HepG2 (cell line): Measurements from ENCODE around the gene OR1I1. TPM values are rescaled to one million over a fixed set of nuclear protein-coding genes. Genes with fewer than 3 reads are reported as not detected.

ENCODE experiments used
- AHR ChIP-seq: IDR thresholded peaks from 2 replicates; pipeline ENCODE4 v1.6.1; 2018; ENCODE audit warnings: missing genetic modification reagents, missing compliant biosample characterization
- ARHGAP35 ChIP-seq: sonication (generic); formaldehyde crosslinking; IDR thresholded peaks from 2 replicates; pipeline ENCODE4 v1.9.0; 2022; ENCODE audit warnings: mild to moderate bottlenecking, inconsistent platforms, moderate library complexity, missing genetic modification reagents, borderline replicate concordance
- HMGXB4 ChIP-seq, 2 experiments: sonication (generic) in 1 of 2; formaldehyde crosslinking in 1 of 2; IDR thresholded peaks; 2 replicates each; pipeline versions ENCODE4 v1.4.0 to v1.6.1; 2018 to 2020; ENCODE audit warnings: missing genetic modification reagents in 2 of 2, borderline replicate concordance in 1 of 2, low read depth in 1 of 2, mild to moderate bottlenecking in 1 of 2, missing biosample characterization in 1 of 2
- IKZF4 ChIP-seq: sonication (generic); formaldehyde crosslinking; IDR thresholded peaks from 2 replicates; pipeline ENCODE4 v1.5.1; 2020; ENCODE audit warnings: borderline replicate concordance, mild to moderate bottlenecking, low read depth, missing genetic modification reagents; ENCODE audit errors: not compliant biosample characterization
- MAX ChIP-seq: IDR thresholded peaks from 2 replicates; pipeline ENCODE4 v1.6.1; 2012; ENCODE audit warnings: inconsistent platforms
- MZF1 ChIP-seq: sonication (generic); formaldehyde crosslinking; IDR thresholded peaks from 2 replicates; pipeline ENCODE4 v1.8.1; 2023; ENCODE audit warnings: mild to moderate bottlenecking, missing genetic modification reagents, borderline replicate concordance
- POLR2G ChIP-seq: fragments of 200-400 bp; formaldehyde crosslinking; IDR thresholded peaks from 2 replicates; pipeline ENCODE4 v1.6.1; 2018; ENCODE audit warnings: mild to moderate bottlenecking, low read depth, low read length, moderate library complexity
- RBFOX2 ChIP-seq: fragments of 200-400 bp; formaldehyde crosslinking; IDR thresholded peaks from 2 replicates; pipeline ENCODE4 v1.6.1; 2017; ENCODE audit warnings: low read depth, mild to moderate bottlenecking, low read length
- RORA ChIP-seq: sonication (generic); formaldehyde crosslinking; IDR thresholded peaks from 2 replicates; pipeline ENCODE4 v1.5.0; 2020; ENCODE audit warnings: mild to moderate bottlenecking, missing genetic modification reagents, moderate library complexity
- SETDB1 ChIP-seq: sonication (generic); formaldehyde crosslinking; IDR thresholded peaks from 2 replicates; pipeline ENCODE4 v1.5.1; 2020; ENCODE audit warnings: missing genetic modification reagents, mild to moderate bottlenecking, borderline replicate concordance
- TBP ChIP-seq: sonication (generic); formaldehyde crosslinking; IDR thresholded peaks from 2 replicates; pipeline ENCODE4 v1.5.0; 2020; ENCODE audit warnings: missing genetic modification reagents
- YY1 ChIP-seq: IDR thresholded peaks from 2 replicates; pipeline ENCODE4 v1.6.1; 2011; ENCODE audit warnings: low read length, low read depth, moderate library complexity, mild to moderate bottlenecking; ENCODE audit not compliant: insufficient read depth, insufficient replicate concordance
- ZBTB14 ChIP-seq: sonication (generic); formaldehyde crosslinking; IDR thresholded peaks from 2 replicates; pipeline ENCODE4 v1.4.0; 2020; ENCODE audit warnings: missing genetic modification reagents
- ZFY ChIP-seq: sonication (generic); formaldehyde crosslinking; IDR thresholded peaks from 2 replicates; pipeline ENCODE4 v1.4.0; 2020; ENCODE audit warnings: missing genetic modification reagents
- ZNF143 ChIP-seq: sonication (generic); formaldehyde crosslinking; IDR thresholded peaks from 2 replicates; pipeline ENCODE4 v1.4.0; 2020; ENCODE audit warnings: missing genetic modification reagents
- ZNF251 ChIP-seq: sonication (generic); formaldehyde crosslinking; IDR thresholded peaks from 2 replicates; pipeline ENCODE4 v1.9.0; 2021; ENCODE audit warnings: mild to moderate bottlenecking, missing genetic modification reagents
- polyA plus RNA-seq, 8 experiments: library from polyadenylated mRNA; depleted of rRNA in 3 of 8; stranded (reverse) in 7 of 8; unstranded in 1 of 8; fragments of >200 nt; fragmentation: Illumina TruSeq in 4 of 8; extraction: Trizol in 4 of 8; gene quantifications; 2 replicates each; pipeline versions ENCODE4 v1.2.1 to v1.2.3, GENCODE V29; 2011 to 2016; ENCODE audit warnings: low read depth in 4 of 8, missing spikeins in 1 of 8, mixed read lengths in 1 of 8; ENCODE audit not compliant: insufficient read depth in 1 of 8
- total RNA-seq, 5 experiments: library from RNA; depleted of rRNA; stranded (reverse); fragments of >200 nt; fragmentation: Illumina TruSeq; extraction: Trizol; gene quantifications; 2 replicates each; pipeline ENCODE4 v1.2.3, GENCODE V29; 2016; ENCODE audit warnings: low read depth in 1 of 5
- TF ChIP-seq, protein P1 (sequence below): sonication (generic); formaldehyde crosslinking; IDR thresholded peaks from 2 replicates; pipeline ENCODE4 v1.4.0; 2020; ENCODE audit warnings: mild to moderate bottlenecking, missing genetic modification reagents
- TF ChIP-seq, protein P2 (sequence below), 2 experiments: sonication (generic) in 1 of 2; formaldehyde crosslinking in 1 of 2; IDR thresholded peaks; 2 replicates each; pipeline versions ENCODE4 v1.5.1 to v1.6.1; 2011 to 2020; ENCODE audit warnings: borderline replicate concordance in 1 of 2, low read depth in 1 of 2, low read length in 1 of 2, mild to moderate bottlenecking in 1 of 2, missing genetic modification reagents in 1 of 2, moderate library complexity in 1 of 2
- TF ChIP-seq, protein P3 (sequence below): IDR thresholded peaks from 2 replicates; pipeline ENCODE4 v1.6.1; 2016; ENCODE audit warnings: mild to moderate bottlenecking

The OR1I1 gene
- total and polyA plus RNA-seq, 2 of the 13 experiments (the other 11 are each of a cell fraction or from before 2014, with no cell fraction given) = not detected

GRCh38 chr19:15107061-15108010 lies 25.3 kb downstream of the OR1I1 start, which contains the start of gene SYDE1 (continued):
- TF ChIP-seq SETDB1 (CRISPR knock-in tag) (no peak), ZNF143 (CRISPR knock-in tag) (peak; percentile 85), ARHGAP35 (CRISPR knock-in tag) (no peak), ZFY (CRISPR knock-in tag) (peak; percentile 61; the same call in 1 of the 2 replicates), POLR2G (peak; percentile 72), TBP (CRISPR knock-in tag) (no peak), IKZF4 (CRISPR knock-in tag) (no peak), HMGXB4 (CRISPR knock-in tag; IDR thresholded peaks at IDR 0.05; ENCODE audit: borderline replicate concordance in 1 of 2, low read depth in 1 of 2) (0 out of 4 replicates have a peak, but pooled peaks of 1 of the 2 experiments have one; percentile 34), RORA (no peak), RBFOX2 (peak; percentile 55), MZF1 (CRISPR knock-in tag) (no peak), YY1 (peak; percentile 30), ZBTB14 (CRISPR knock-in tag) (peak; percentile 59), MAX (0 out of 2 replicates have a peak, but pooled peaks have one; percentile 53), AHR (CRISPR knock-in tag) (no peak), ZNF251 (CRISPR knock-in tag) (no peak)
- TF ChIP-seq, protein P1, sequence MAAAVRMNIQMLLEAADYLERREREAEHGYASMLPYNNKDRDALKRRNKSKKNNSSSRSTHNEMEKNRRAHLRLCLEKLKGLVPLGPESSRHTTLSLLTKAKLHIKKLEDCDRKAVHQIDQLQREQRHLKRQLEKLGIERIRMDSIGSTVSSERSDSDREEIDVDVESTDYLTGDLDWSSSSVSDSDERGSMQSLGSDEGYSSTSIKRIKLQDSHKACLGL (CRISPR knock-in tag) = 0 out of 2 replicates have a peak, but pooled peaks have one; percentile 14
- TF ChIP-seq, protein P2, sequence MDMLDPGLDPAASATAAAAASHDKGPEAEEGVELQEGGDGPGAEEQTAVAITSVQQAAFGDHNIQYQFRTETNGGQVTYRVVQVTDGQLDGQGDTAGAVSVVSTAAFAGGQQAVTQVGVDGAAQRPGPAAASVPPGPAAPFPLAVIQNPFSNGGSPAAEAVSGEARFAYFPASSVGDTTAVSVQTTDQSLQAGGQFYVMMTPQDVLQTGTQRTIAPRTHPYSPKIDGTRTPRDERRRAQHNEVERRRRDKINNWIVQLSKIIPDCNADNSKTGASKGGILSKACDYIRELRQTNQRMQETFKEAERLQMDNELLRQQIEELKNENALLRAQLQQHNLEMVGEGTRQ (IDR thresholded peaks at IDR 0.05; ENCODE audit: low read depth, low read length) = no peak
- TF ChIP-seq, protein P2 (CRISPR knock-in tag; IDR thresholded peaks at IDR 0.05; ENCODE audit: borderline replicate concordance) = no peak
- TF ChIP-seq, protein P3, sequence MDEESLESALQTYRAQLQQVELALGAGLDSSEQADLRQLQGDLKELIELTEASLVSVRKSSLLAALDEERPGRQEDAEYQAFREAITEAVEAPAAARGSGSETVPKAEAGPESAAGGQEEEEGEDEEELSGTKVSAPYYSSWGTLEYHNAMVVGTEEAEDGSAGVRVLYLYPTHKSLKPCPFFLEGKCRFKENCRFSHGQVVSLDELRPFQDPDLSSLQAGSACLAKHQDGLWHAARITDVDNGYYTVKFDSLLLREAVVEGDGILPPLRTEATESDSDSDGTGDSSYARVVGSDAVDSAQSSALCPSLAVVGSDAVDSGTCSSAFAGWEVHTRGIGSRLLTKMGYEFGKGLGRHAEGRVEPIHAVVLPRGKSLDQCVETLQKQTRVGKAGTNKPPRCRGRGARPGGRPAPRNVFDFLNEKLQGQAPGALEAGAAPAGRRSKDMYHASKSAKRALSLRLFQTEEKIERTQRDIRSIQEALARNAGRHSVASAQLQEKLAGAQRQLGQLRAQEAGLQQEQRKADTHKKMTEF (CRISPR knock-in tag) = no peak
